HepG2 (cell line): Measurements from ENCODE around the gene CCNB1IP1. TPM values are rescaled to one million over a fixed set of nuclear protein-coding genes. Genes with fewer than 3 reads are reported as not detected.

Source experiments
- FOXA3 ChIP-seq: IDR thresholded peaks from 2 replicates; pipeline ENCODE4 v1.6.1; 2016; ENCODE audit warnings: missing genetic modification reagents, missing compliant biosample characterization
- HBP1 ChIP-seq: IDR thresholded peaks from 2 replicates; pipeline ENCODE4 v1.6.1; 2016; ENCODE audit warnings: low read depth, control low read depth
- HNF1B ChIP-seq: sonication (generic); formaldehyde crosslinking; IDR thresholded peaks from 2 replicates; pipeline ENCODE4 v1.5.1; 2020; ENCODE audit warnings: mild to moderate bottlenecking, moderate library complexity, missing genetic modification reagents
- KLF11 ChIP-seq: IDR thresholded peaks from 2 replicates; pipeline ENCODE4 v1.6.1; 2016; ENCODE audit warnings: missing compliant biosample characterization
- MED1 ChIP-seq: sonication (generic); formaldehyde crosslinking; IDR thresholded peaks from 2 replicates; pipeline ENCODE4 v1.4.0; 2020; ENCODE audit warnings: missing genetic modification reagents
- MYNN ChIP-seq: sonication (generic); formaldehyde crosslinking; IDR thresholded peaks from 2 replicates; pipeline ENCODE4 v1.4.0; 2020; ENCODE audit warnings: mild to moderate bottlenecking, low read depth, missing genetic modification reagents
- NFE2L2 ChIP-seq: fragments of 150-350 bp; IDR thresholded peaks from 2 replicates; pipeline ENCODE4 v1.6.1; 2014; ENCODE audit warnings: low read length
- PITX1 ChIP-seq: sonication (generic); formaldehyde crosslinking; IDR thresholded peaks from 2 replicates; pipeline ENCODE4 v1.5.1; 2020; ENCODE audit warnings: mild to moderate bottlenecking, missing genetic modification reagents
- POLR2G ChIP-seq: fragments of 200-400 bp; formaldehyde crosslinking; IDR thresholded peaks from 2 replicates; pipeline ENCODE4 v1.6.1; 2018; ENCODE audit warnings: mild to moderate bottlenecking, low read depth, low read length, moderate library complexity
- RFX1 ChIP-seq: fragments of 450-650 bp; IDR thresholded peaks from 2 replicates; pipeline ENCODE4 v1.6.1; 2017
- RXRA ChIP-seq: sonication (generic); formaldehyde crosslinking; IDR thresholded peaks from 2 replicates; pipeline ENCODE4 v1.5.1; 2020; ENCODE audit warnings: missing genetic modification reagents
- SALL2 ChIP-seq: sonication (generic); formaldehyde crosslinking; IDR thresholded peaks from 2 replicates; pipeline ENCODE4 v1.8.1; 2023; ENCODE audit warnings: mild to moderate bottlenecking, missing genetic modification reagents, inconsistent platforms
- TEAD2 ChIP-seq: sonication (generic); formaldehyde crosslinking; IDR thresholded peaks from 2 replicates; pipeline ENCODE4 v1.9.0; 2021; ENCODE audit warnings: missing genetic modification reagents
- TGIF2 ChIP-seq: IDR thresholded peaks from 2 replicates; pipeline ENCODE4 v1.6.1; 2016; ENCODE audit warnings: control low read depth, missing compliant biosample characterization
- ZBTB25 ChIP-seq: IDR thresholded peaks from 2 replicates; pipeline ENCODE4 v1.6.1; 2018; ENCODE audit warnings: missing genetic modification reagents
- ZNF253 ChIP-seq: sonication (generic); formaldehyde crosslinking; IDR thresholded peaks from 2 replicates; pipeline ENCODE4 v1.8.0; 2022; ENCODE audit warnings: mild to moderate bottlenecking, missing genetic modification reagents, borderline replicate concordance
- ZNF331 ChIP-seq: sonication (generic); formaldehyde crosslinking; IDR thresholded peaks from 2 replicates; pipeline ENCODE4 v1.4.0; 2020; ENCODE audit warnings: missing genetic modification reagents
- ZNF562 ChIP-seq: sonication (generic); formaldehyde crosslinking; IDR thresholded peaks from 2 replicates; pipeline ENCODE4 v1.8.0; 2022; ENCODE audit warnings: missing genetic modification reagents, borderline replicate concordance
- ZNF605 ChIP-seq: sonication (generic); formaldehyde crosslinking; IDR thresholded peaks from 2 replicates; pipeline ENCODE4 v1.8.0; 2022; ENCODE audit warnings: mild to moderate bottlenecking, missing genetic modification reagents
- ZSCAN20 ChIP-seq: sonication (generic); formaldehyde crosslinking; IDR thresholded peaks from 2 replicates; pipeline ENCODE4 v1.4.0; 2020; ENCODE audit warnings: missing genetic modification reagents, mild to moderate bottlenecking, borderline replicate concordance
- ZZZ3 ChIP-seq: sonication (generic); formaldehyde crosslinking; IDR thresholded peaks from 2 replicates; pipeline ENCODE4 v1.4.0; 2020; ENCODE audit warnings: missing genetic modification reagents, mild to moderate bottlenecking, borderline replicate concordance
- polyA plus RNA-seq, 8 experiments: library from polyadenylated mRNA; depleted of rRNA in 3 of 8; stranded (reverse) in 7 of 8; unstranded in 1 of 8; fragments of >200 nt; fragmentation: Illumina TruSeq in 4 of 8; extraction: Trizol in 4 of 8; gene quantifications; 2 replicates each; pipeline versions ENCODE4 v1.2.1 to v1.2.3, GENCODE V29; 2011 to 2016; ENCODE audit warnings: low read depth in 4 of 8, missing spikeins in 1 of 8, mixed read lengths in 1 of 8; ENCODE audit not compliant: insufficient read depth in 1 of 8
- total RNA-seq, 5 experiments: library from RNA; depleted of rRNA; stranded (reverse); fragments of >200 nt; fragmentation: Illumina TruSeq; extraction: Trizol; gene quantifications; 2 replicates each; pipeline ENCODE4 v1.2.3, GENCODE V29; 2016; ENCODE audit warnings: low read depth in 1 of 5

CCNB1IP1 gene
- total and polyA plus RNA-seq, 2 of the 13 experiments (the other 11 are each of a cell fraction or from before 2014, with no cell fraction given) = 98.3 to 125 TPM

GRCh38 chr14:20305265-20306078, 27.6 kb downstream of the CCNB1IP1 start, which contains the start of gene TTC5 (continued):
- TF ChIP-seq HBP1 (CRISPR knock-in tag) (peak; percentile 51; the same call in 1 of the 2 replicates), TGIF2 (CRISPR knock-in tag) (peak; percentile 80), ZBTB25 (CRISPR knock-in tag) (0 out of 2 replicates have a peak, but pooled peaks have one; percentile 26), ZNF253 (no peak), TEAD2 (CRISPR knock-in tag) (no peak), RFX1 (peak; percentile 80), HNF1B (CRISPR knock-in tag) (no peak), MED1 (peak; percentile 35), FOXA3 (CRISPR knock-in tag) (peak; percentile 56; the same call in 1 of the 2 replicates), RXRA (CRISPR knock-in tag) (peak; percentile 33; the same call in 1 of the 2 replicates), NFE2L2 (no peak), ZSCAN20 (CRISPR knock-in tag) (no peak), ZNF331 (CRISPR knock-in tag) (peak; percentile 70; the same call in 1 of the 2 replicates), POLR2G (peak; percentile 85), MYNN (CRISPR knock-in tag) (0 out of 2 replicates have a peak, but pooled peaks have one; percentile 45), ZNF562 (CRISPR knock-in tag) (no peak), ZZZ3 (peak; percentile 89; the same call in 1 of the 2 replicates), KLF11 (CRISPR knock-in tag) (0 out of 2 replicates have a peak, but pooled peaks have one; percentile 66), PITX1 (peak; percentile 54; the same call in 1 of the 2 replicates), SALL2 (CRISPR knock-in tag) (0 out of 2 replicates have a peak, but pooled peaks have one; percentile 21), ZNF605 (CRISPR knock-in tag) (peak; percentile 65; the same call in 1 of the 2 replicates)
